22Rv1 (cell line): ENCODE data around the gene GLP1R.

Source experiments
- ZFX ChIP-seq: fragments of 450-650 bp; IDR thresholded peaks from 2 replicates; pipeline ENCODE4 v1.6.1; 2017; ENCODE audit warnings: antibody characterized with exemption, borderline replicate concordance
- TF ChIP-seq, protein P1 (sequence below): fragments of 450-650 bp; IDR thresholded peaks from 2 replicates; pipeline ENCODE4 v1.5.1; 2017; ENCODE audit warnings: mild to moderate bottlenecking

DNA sequence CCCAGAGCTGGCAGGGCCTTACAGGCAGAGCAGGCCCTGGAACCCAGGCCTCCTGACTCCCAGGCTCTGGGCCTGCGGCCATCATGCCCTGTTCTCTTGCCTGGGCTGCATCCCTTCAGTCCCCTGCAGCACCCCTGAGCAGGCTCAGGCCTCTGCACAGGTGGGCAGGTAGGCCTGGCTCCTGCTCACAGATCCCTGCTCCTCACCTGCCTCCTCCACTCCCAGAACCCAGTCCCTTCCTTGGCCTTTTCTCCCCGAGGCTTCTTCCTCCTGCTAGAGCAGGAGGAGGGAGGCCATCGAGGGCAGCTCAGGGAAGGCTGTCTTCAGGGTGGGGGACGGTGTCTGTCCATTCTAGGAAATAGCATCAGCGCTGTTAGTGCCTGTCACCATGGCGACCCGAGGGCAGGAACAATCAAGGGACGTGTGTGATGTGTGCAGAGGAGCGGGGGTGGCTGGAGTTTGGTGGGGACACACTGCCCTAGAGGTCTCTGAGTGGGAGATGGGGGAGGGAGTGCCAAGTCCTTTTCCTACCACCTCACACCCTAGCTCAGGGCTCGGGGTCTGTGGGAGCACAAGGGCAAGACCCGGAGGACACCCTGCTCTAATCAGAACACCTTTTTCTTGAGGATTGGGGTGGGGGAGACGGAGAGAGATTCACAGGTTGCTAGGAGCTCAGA, 26.6 kb downstream of the GLP1R start:
- TF ChIP-seq, protein P1, sequence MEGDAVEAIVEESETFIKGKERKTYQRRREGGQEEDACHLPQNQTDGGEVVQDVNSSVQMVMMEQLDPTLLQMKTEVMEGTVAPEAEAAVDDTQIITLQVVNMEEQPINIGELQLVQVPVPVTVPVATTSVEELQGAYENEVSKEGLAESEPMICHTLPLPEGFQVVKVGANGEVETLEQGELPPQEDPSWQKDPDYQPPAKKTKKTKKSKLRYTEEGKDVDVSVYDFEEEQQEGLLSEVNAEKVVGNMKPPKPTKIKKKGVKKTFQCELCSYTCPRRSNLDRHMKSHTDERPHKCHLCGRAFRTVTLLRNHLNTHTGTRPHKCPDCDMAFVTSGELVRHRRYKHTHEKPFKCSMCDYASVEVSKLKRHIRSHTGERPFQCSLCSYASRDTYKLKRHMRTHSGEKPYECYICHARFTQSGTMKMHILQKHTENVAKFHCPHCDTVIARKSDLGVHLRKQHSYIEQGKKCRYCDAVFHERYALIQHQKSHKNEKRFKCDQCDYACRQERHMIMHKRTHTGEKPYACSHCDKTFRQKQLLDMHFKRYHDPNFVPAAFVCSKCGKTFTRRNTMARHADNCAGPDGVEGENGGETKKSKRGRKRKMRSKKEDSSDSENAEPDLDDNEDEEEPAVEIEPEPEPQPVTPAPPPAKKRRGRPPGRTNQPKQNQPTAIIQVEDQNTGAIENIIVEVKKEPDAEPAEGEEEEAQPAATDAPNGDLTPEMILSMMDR, result no peak
- TF ChIP-seq ZFX, result no peak
